Measurements from ENCODE around the gene ANKFY1. TPM values are rescaled to one million over a fixed set of nuclear protein-coding genes. Genes with fewer than 3 reads are reported as not detected.
A peak's percentile ranks its signal among the peaks of the same experiment; 100 is the strongest.

Gene ANKFY1
- total and polyA plus RNA-seq, 7 experiments from 2014 or later = 11.7 to 84.5 (median 61.5) TPM

GRCh38 chr17:4177806-4178205 is 86.0 kb downstream of the ANKFY1 start:
- Mint-ChIP-seq H3K36me3 (peaks cover 0 to 44% (median 21%) of the 10 kb centered on the region in 5 donors), H3K4me1 (peaks cover 38 to 64% (median 56%) of the 10 kb centered on the region in 7 donors), H3K9me3 (no peaks in the 10 kb centered on the region), H3K4me3 (peak overlapping the region in 8 of 10 donors; percentile 15 to 93 (median 73)), H3K27ac (peak overlapping the region; percentile 60 to 100 (median 96)), H3K27me3 (no peaks in the 10 kb centered on the region)
- POLR2A ChIA-PET = interaction anchor here (1.2 to 9.8 kb wide), 3 partner anchors 11 to 34 kb away, joined by 5 to 132 read pairs (median 9); partner anchors contain the start of genes CYB5D2 and ZZEF1
- H3K36me3 ChIP-seq (ENCODE audit: control insufficient read depth in 2 of 3, insufficient read depth in 3 of 3, low read length in 3 of 3) = peaks cover 20 to 59% (median 22%) of the 10 kb centered on the region in 3 experiments
- H3K27ac ChIP-seq (ENCODE audit: low read depth, low read length) = peak overlapping the region; percentile 82
- no peaks in the 10 kb centered on the region for H3K27me3 ChIP-seq (ENCODE audit: control insufficient read depth in 2 of 2, insufficient read depth in 2 of 2, low read length in 2 of 2)
- peaks cover 46 to 51% of the 10 kb centered on the region in 2 donors for H3K4me1 ChIP-seq (ENCODE audit: control insufficient read depth in 2 of 2, insufficient read depth in 2 of 2, low read length in 2 of 2)
- CTCF ChIA-PET = no interaction called here
- intact Hi-C loops (cut with micrococcal nuclease) = no loop called here
- H3K9me3 ChIP-seq (ENCODE audit: control insufficient read depth in 2 of 3, low read length in 3 of 3) = no peaks in the 10 kb centered on the region
- no peak overlapping the region for H3K4me3 ChIP-seq (ENCODE audit: low read length)
- ATAC-seq (no peak), DNase-seq (no peak)

GRCh38 chr17:4176808-4177472 is 86.8 kb downstream of the ANKFY1 start:
- Histone ChIP-seq H3K9me3 (ENCODE audit: control insufficient read depth in 2 of 3, low read length in 3 of 3) (no peaks in the 10 kb centered on the region), H3K27ac (ENCODE audit: low read depth, low read length) (peak overlapping the region; percentile 82), H3K27me3 (ENCODE audit: control insufficient read depth in 2 of 2, insufficient read depth in 2 of 2, low read length in 2 of 2) (no peaks in the 10 kb centered on the region), H3K4me3 (ENCODE audit: low read length) (peak overlapping the region; percentile 39), H3K36me3 (ENCODE audit: control insufficient read depth in 2 of 3, insufficient read depth in 3 of 3, low read length in 3 of 3) (peaks cover 23 to 58% (median 25%) of the 10 kb centered on the region in 3 experiments), H3K4me1 (ENCODE audit: control insufficient read depth in 2 of 2, insufficient read depth in 2 of 2, low read length in 2 of 2) (peaks cover 46 to 57% of the 10 kb centered on the region in 2 donors)
- no peaks in the 10 kb centered on the region for H3K9me3 Mint-ChIP-seq
- ATAC-seq = peak; percentile 43
- H3K27me3 Mint-ChIP-seq = no peaks in the 10 kb centered on the region
- H3K4me3 Mint-ChIP-seq = peak overlapping the region; percentile 61 to 93 (median 85)
- POLR2A ChIA-PET = interaction anchor here (1.1 to 9.8 kb wide), 7 partner anchors 9 to 33 kb away, joined by 4 to 132 read pairs (median 7); partner anchors contain the start of genes CYB5D2 and ZZEF1
- peaks cover 38 to 69% (median 60%) of the 10 kb centered on the region in 7 donors for H3K4me1 Mint-ChIP-seq
- intact Hi-C loops (cut with micrococcal nuclease) = loop anchor here (1.0 kb wide), 2 partner anchors 10 to 34 kb away; partner anchors contain the start of genes CYB5D2 (in 2 of the 2) and ZZEF1 (in 2 of the 2)
- DNase-seq = peak in 2 of 9 donors; percentile 25 to 43
- H3K27ac Mint-ChIP-seq = peak overlapping the region; percentile 92 to 100 (median 97)
- peaks cover 0 to 43% (median 21%) of the 10 kb centered on the region in 5 donors for H3K36me3 Mint-ChIP-seq
- CTCF ChIA-PET = interaction anchor here (0.9 to 2.0 kb wide), 3 partner anchors 23 to 64 kb away, joined by 4 to 11 read pairs (median 7); partner anchors contain the start of genes CYB5D2 and ZZEF1

GRCh38 chr17:4175921-4176807 is 87.6 kb downstream of the ANKFY1 start:
- Histone ChIP-seq H3K27me3 (ENCODE audit: control insufficient read depth in 2 of 2, insufficient read depth in 2 of 2, low read length in 2 of 2) (no peaks in the 10 kb centered on the region), H3K4me1 (ENCODE audit: control insufficient read depth in 2 of 2, insufficient read depth in 2 of 2, low read length in 2 of 2) (peaks cover 46 to 57% of the 10 kb centered on the region in 2 donors), H3K9me3 (ENCODE audit: control insufficient read depth in 2 of 3, low read length in 3 of 3) (no peaks in the 10 kb centered on the region), H3K4me3 (ENCODE audit: low read length) (peak overlapping the region; percentile 39), H3K27ac (ENCODE audit: low read depth, low read length) (peak overlapping the region; percentile 82), H3K36me3 (ENCODE audit: control insufficient read depth in 2 of 3, insufficient read depth in 3 of 3, low read length in 3 of 3) (peaks cover 30 to 58% (median 31%) of the 10 kb centered on the region in 3 experiments)
- H3K27me3 Mint-ChIP-seq = no peaks in the 10 kb centered on the region
- peak overlapping the region; percentile 61 to 93 (median 85) for H3K4me3 Mint-ChIP-seq
- ATAC-seq = peak; percentile 85
- peak in 8 of 9 donors; percentile 46 to 73 (median 67) for DNase-seq
- peaks cover 0 to 46% (median 15%) of the 10 kb centered on the region in 5 donors for H3K36me3 Mint-ChIP-seq
- CTCF ChIA-PET = interaction anchor here (0.9 to 2.0 kb wide), 4 partner anchors 16 to 63 kb away, joined by 3 to 11 read pairs (median 6); partner anchors contain the start of genes CYB5D2 and ZZEF1
- peaks cover 38 to 74% (median 62%) of the 10 kb centered on the region in 7 donors for H3K4me1 Mint-ChIP-seq
- intact Hi-C loops (cut with micrococcal nuclease) = loop anchor here (1.0 kb wide), 2 partner anchors 9 to 33 kb away; partner anchors contain the start of genes CYB5D2 (in 2 of the 2) and ZZEF1 (in 2 of the 2)
- POLR2A ChIA-PET = interaction anchor here (0.7 to 9.8 kb wide), 8 partner anchors 10 to 36 kb away, joined by 3 to 132 read pairs (median 6); partner anchors contain the start of genes CYB5D2 and ZZEF1
- H3K27ac Mint-ChIP-seq = peak overlapping the region; percentile 92 to 100 (median 97)
- no peaks in the 10 kb centered on the region for H3K9me3 Mint-ChIP-seq

DNA sequence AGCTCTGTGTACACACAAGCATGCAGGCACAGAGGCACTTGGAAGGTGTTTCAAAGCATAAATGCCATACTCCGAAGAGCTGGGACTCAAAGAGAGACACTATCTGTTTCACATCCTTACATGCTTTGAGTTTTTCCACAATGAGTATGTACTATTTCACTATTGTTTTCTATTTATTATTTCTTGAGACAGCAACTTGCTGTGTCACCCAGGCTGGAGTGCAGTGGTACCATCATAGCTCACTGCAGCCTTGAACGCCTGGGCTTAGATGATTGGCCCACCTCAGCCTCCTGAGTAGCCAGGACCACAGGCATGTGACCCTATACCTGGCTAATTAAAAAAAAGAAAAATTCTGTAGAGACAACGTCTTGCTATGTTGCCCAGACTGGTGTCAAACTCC is 89.2 kb downstream of the ANKFY1 start:
- Mint-ChIP-seq H3K27ac (peak overlapping the region; percentile 74 to 100 (median 96)), H3K4me3 (peak overlapping the region in 9 of 10 donors; percentile 11 to 93 (median 59)), H3K4me1 (peaks cover 38 to 74% (median 62%) of the 10 kb centered on the region in 7 donors), H3K36me3 (peaks cover 1 to 52% (median 27%) of the 10 kb centered on the region in 5 donors), H3K27me3 (no peaks in the 10 kb centered on the region), H3K9me3 (no peaks in the 10 kb centered on the region)
- Histone ChIP-seq H3K27me3 (ENCODE audit: control insufficient read depth in 2 of 2, insufficient read depth in 2 of 2, low read length in 2 of 2) (no peaks in the 10 kb centered on the region), H3K27ac (ENCODE audit: low read depth, low read length) (peak overlapping the region; percentile 82), H3K4me3 (ENCODE audit: low read length) (no peak overlapping the region), H3K9me3 (ENCODE audit: control insufficient read depth in 2 of 3, low read length in 3 of 3) (no peaks in the 10 kb centered on the region), H3K36me3 (ENCODE audit: control insufficient read depth in 2 of 3, insufficient read depth in 3 of 3, low read length in 3 of 3) (peaks cover 39 to 64% (median 46%) of the 10 kb centered on the region in 3 experiments), H3K4me1 (ENCODE audit: control insufficient read depth in 2 of 2, insufficient read depth in 2 of 2, low read length in 2 of 2) (peaks cover 46 to 57% of the 10 kb centered on the region in 2 donors)
- intact Hi-C loops (cut with micrococcal nuclease) = no loop called here
- DNase-seq (no peak), ATAC-seq (no peak)
- POLR2A ChIA-PET = interaction anchor here (9.8 kb wide), 1 partner anchor 30 kb away, joined by 132 read pairs; the partner anchor contains the start of genes CYB5D2 and ZZEF1
- CTCF ChIA-PET = interaction anchor here (0.9 to 1.3 kb wide), 2 partner anchors 11 to 67 kb away, joined by 3 read pairs; no protein-coding TSS in a partner anchor

DNA sequence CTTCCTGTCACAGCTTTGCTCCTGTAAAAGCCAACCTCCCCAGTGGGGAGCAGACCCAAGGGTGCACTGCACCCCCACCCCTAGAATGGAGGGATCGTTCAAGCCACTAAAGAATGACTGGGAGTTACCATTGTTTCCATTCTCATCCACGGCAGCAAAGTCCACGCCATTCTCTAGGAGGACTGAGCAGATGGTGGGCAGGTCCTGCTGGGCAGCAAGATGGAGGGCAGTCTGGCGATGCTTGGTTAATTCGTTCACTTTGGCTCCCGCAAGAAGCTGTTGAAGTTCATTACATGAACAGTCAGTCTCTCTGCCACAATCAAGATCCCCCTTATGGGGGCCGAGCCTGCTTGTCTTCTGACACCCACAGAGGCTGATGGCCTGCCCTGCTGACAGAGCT is 90.0 kb downstream of the ANKFY1 start:
- Mint-ChIP-seq H3K36me3 (peaks cover 8 to 55% (median 28%) of the 10 kb centered on the region in 5 donors), H3K27ac (peak overlapping the region; percentile 36 to 100 (median 96)), H3K4me1 (peaks cover 43 to 73% (median 55%) of the 10 kb centered on the region in 7 donors), H3K4me3 (peak overlapping the region in 7 of 10 donors; percentile 11 to 93 (median 59)), H3K9me3 (no peaks in the 10 kb centered on the region), H3K27me3 (no peaks in the 10 kb centered on the region)
- CTCF ChIA-PET = interaction anchor here (0.9 to 1.6 kb wide), 3 partner anchors 11 to 68 kb away, joined by 3 read pairs; no protein-coding TSS in a partner anchor
- Histone ChIP-seq H3K4me1 (ENCODE audit: control insufficient read depth in 2 of 2, insufficient read depth in 2 of 2, low read length in 2 of 2) (peaks cover 46 to 57% of the 10 kb centered on the region in 2 donors), H3K27ac (ENCODE audit: low read depth, low read length) (peak overlapping the region; percentile 82), H3K4me3 (ENCODE audit: low read length) (no peak overlapping the region), H3K9me3 (ENCODE audit: control insufficient read depth in 2 of 3, low read length in 3 of 3) (no peaks in the 10 kb centered on the region), H3K36me3 (ENCODE audit: control insufficient read depth in 2 of 3, insufficient read depth in 3 of 3, low read length in 3 of 3) (peaks cover 42 to 64% (median 46%) of the 10 kb centered on the region in 3 experiments), H3K27me3 (ENCODE audit: control insufficient read depth in 2 of 2, insufficient read depth in 2 of 2, low read length in 2 of 2) (no peaks in the 10 kb centered on the region)
- DNase-seq (no peak), ATAC-seq (no peak)
- POLR2A ChIA-PET = interaction anchor here (9.8 kb wide), 1 partner anchor 30 kb away, joined by 132 read pairs; the partner anchor contains the start of genes CYB5D2 and ZZEF1
- intact Hi-C loops (cut with micrococcal nuclease) = no loop called here

Measured in naive thymus-derived CD4-positive, alpha-beta T cell (primary cell).